MCF 10A (cell line): ENCODE measurements around the gene RAD51B. TPM values are rescaled to one million over a fixed set of nuclear protein-coding genes. Genes with fewer than 3 reads are reported as not detected.

ENCODE experiments used
- BruUV-seq: library from RNA; stranded (reverse); fragments of 400-500 nt; replicated peaks from 2 replicates; lab custom pipeline; 2021; lab: Mats Ljungman, UMichigan
- CTCF ChIA-PET: fragments of 300-600 bp; sonication (Branson Sonifier 250); formaldehyde crosslinking; extraction: SDS; loops from one replicate; lab custom pipeline; 2021; ENCODE audit warnings: antibody characterized with exemption, inconsistent platforms; lab: Yijun Ruan, JAX
- POLR2A ChIA-PET: fragments of 300-600, 350-650 bp; sonication (Branson Sonifier 250); formaldehyde crosslinking; extraction: SDS; loops from one replicate; lab custom pipeline; 2020; ENCODE audit warnings: antibody characterized with exemption, inconsistent platforms; lab: Yijun Ruan, JAX
- DNase-seq: peaks from one replicate; pipeline ENCODE4 v3.0.0-alpha.2; 2018; ENCODE audit not compliant: unreplicated experiment
- H3K27ac Mint-ChIP-seq: one replicate; pipeline ENCODE4 v1.8.0; 2022; ENCODE audit warnings: mild to moderate bottlenecking, low read depth, mixed read lengths; ENCODE audit not compliant: unreplicated experiment
- H3K27me3 Mint-ChIP-seq: one replicate; pipeline ENCODE4 v1.8.0; 2022; ENCODE audit warnings: mixed read lengths; ENCODE audit not compliant: insufficient read depth, unreplicated experiment
- H3K36me3 Mint-ChIP-seq: one replicate; pipeline ENCODE4 v1.8.0; 2022; ENCODE audit warnings: mild to moderate bottlenecking, moderate library complexity, mixed read lengths; ENCODE audit not compliant: insufficient read depth, unreplicated experiment
- H3K4me1 Mint-ChIP-seq: one replicate; pipeline ENCODE4 v1.8.0; 2022; ENCODE audit warnings: mixed read lengths; ENCODE audit not compliant: insufficient read depth, unreplicated experiment
- H3K4me3 Mint-ChIP-seq: one replicate; pipeline ENCODE4 v1.8.0; 2022; ENCODE audit warnings: mild to moderate bottlenecking, moderate library complexity, mixed read lengths; ENCODE audit not compliant: unreplicated experiment
- H3K9me3 Mint-ChIP-seq: one replicate; pipeline ENCODE4 v1.8.0; 2022; ENCODE audit warnings: mixed read lengths; ENCODE audit not compliant: unreplicated experiment
- CTCF ChIP-seq: fragments of 200-600 bp; IDR thresholded peaks from one replicate; pipeline ENCODE4 v1.8.0; 2022; ENCODE audit warnings: antibody characterized with exemption, mild to moderate bottlenecking; ENCODE audit not compliant: unreplicated experiment
- intact Hi-C: fragments of 100-400 bp; cut with micrococcal nuclease; formaldehyde crosslinking; loops from 2 replicates; pipeline ENCODE4 v1.14.1; 2022
- total RNA-seq: library from RNA; stranded (reverse); gene quantifications from 2 replicates; pipeline ENCODE4 v1.2.3, GENCODE V29; 2022

RAD51B gene
- total RNA-seq, 1 experiment from 2014 or later, result 14.6 TPM

GRCh38 chr14:68079941-68080697, 260.5 kb downstream of the RAD51B start:
- H3K27me3 Mint-ChIP-seq, result no peaks in the 10 kb centered on the region
- no peak overlapping the region for H3K4me3 Mint-ChIP-seq
- ChIA-PET POLR2A (interaction anchor here (0.6 to 1.2 kb wide), 2 partner anchors 111 to 735 kb away, joined by 3 to 4 read pairs; no protein-coding TSS in a partner anchor), CTCF (no interaction called here)
- no peak for DNase-seq
- H3K36me3 Mint-ChIP-seq, result no peaks in the 10 kb centered on the region
- TF ChIP-seq CTCF, result no peak
- peaks cover 12% of the 10 kb centered on the region for H3K4me1 Mint-ChIP-seq
- no TSS peak for BruUV-seq
- intact Hi-C loops, result loop anchor here (5.0 to 10.0 kb wide), 4 partner anchors 135 to 712 kb away; partner anchors contain the start of gene ZFP36L1
- H3K9me3 Mint-ChIP-seq, result no peaks in the 10 kb centered on the region
- no peak overlapping the region for H3K27ac Mint-ChIP-seq

- Mint-ChIP-seq H3K27ac (no peak overlapping the region), H3K4me1 (peaks cover 6% of the 10 kb centered on the region), H3K27me3 (no peaks in the 10 kb centered on the region), H3K4me3 (no peak overlapping the region), H3K9me3 (no peaks in the 10 kb centered on the region), H3K36me3 (no peaks in the 10 kb centered on the region)
- intact Hi-C loops, result loop anchor here (5.0 to 10.0 kb wide), 4 partner anchors 137 to 711 kb away; partner anchors contain the start of gene ZFP36L1
- POLR2A ChIA-PET, result interaction anchor here (0.9 to 1.2 kb wide), 2 partner anchors 110 to 148 kb away, joined by 3 read pairs; no protein-coding TSS in a partner anchor
- CTCF ChIA-PET, result no interaction called here
- TF ChIP-seq CTCF, result no peak
- BruUV-seq, result no TSS peak
- no peak for DNase-seq
Observed at GRCh38 chr14:68081489-68081888, 261.9 kb downstream of the RAD51B start.

- ChIA-PET CTCF (interaction anchor here (0.6 kb wide), 1 partner anchor 247 kb away, joined by 3 read pairs; no protein-coding TSS in a partner anchor), POLR2A (interaction anchor here (0.6 to 0.7 kb wide), 3 partner anchors 149 to 722 kb away, joined by 3 read pairs; no protein-coding TSS in a partner anchor)
- Mint-ChIP-seq H3K4me3 (no peak overlapping the region), H3K27ac (peak overlapping the region; percentile 62), H3K4me1 (peaks cover 6% of the 10 kb centered on the region), H3K9me3 (no peaks in the 10 kb centered on the region), H3K36me3 (no peaks in the 10 kb centered on the region), H3K27me3 (no peaks in the 10 kb centered on the region)
- intact Hi-C loops, result loop anchor here (5.0 to 10.0 kb wide), 4 partner anchors 138 to 710 kb away; partner anchors contain the start of gene ZFP36L1
- no peak for TF ChIP-seq CTCF
- peak; percentile 15 for DNase-seq
- BruUV-seq, result no TSS peak
Observed at GRCh38 chr14:68082698-68083291, 263.2 kb downstream of the RAD51B start.

GRCh38 chr14:68084256-68084655, 264.7 kb downstream of the RAD51B start:
- peaks cover 18% of the 10 kb centered on the region for H3K4me1 Mint-ChIP-seq
- H3K9me3 Mint-ChIP-seq, result no peaks in the 10 kb centered on the region
- H3K27ac Mint-ChIP-seq, result no peak overlapping the region
- H3K27me3 Mint-ChIP-seq, result no peaks in the 10 kb centered on the region
- CTCF ChIA-PET, result interaction anchor here (0.7 to 0.9 kb wide), 2 partner anchors 153 to 554 kb away, joined by 3 to 4 read pairs; no protein-coding TSS in a partner anchor
- H3K36me3 Mint-ChIP-seq, result no peaks in the 10 kb centered on the region
- DNase-seq, result peak; percentile 8
- intact Hi-C loops, result loop anchor here (5.0 to 10.0 kb wide), 4 partner anchors 139 to 708 kb away; partner anchors contain the start of gene ZFP36L1
- BruUV-seq, result no TSS peak
- POLR2A ChIA-PET, result interaction anchor here (1.0 kb wide), 1 partner anchor 8 kb away, joined by 3 read pairs; no protein-coding TSS in a partner anchor
- peak; percentile 12 for TF ChIP-seq CTCF
- H3K4me3 Mint-ChIP-seq, result no peak overlapping the region
